ENCODE data around the gene NAPG.

DNA sequence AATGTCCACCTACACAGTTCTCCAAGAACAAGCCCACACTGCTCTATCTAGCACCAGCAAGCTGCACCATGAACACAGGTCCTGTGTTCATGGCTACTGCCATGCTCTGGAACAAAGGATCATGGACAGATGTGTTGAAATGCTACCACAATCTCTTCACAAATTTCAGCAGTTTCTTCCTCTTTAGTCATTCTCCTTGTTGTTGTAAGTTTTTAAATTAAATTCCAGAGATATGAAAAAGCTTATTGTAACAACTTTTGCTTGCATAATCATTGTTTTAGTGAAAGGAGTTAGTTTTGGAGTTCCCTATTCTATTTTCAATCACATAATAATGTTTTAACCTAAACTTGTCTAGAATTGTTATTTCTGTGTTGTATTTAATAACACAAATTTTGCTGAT is 17.2 kb upstream of the NAPG start:
- TF ChIP-seq, protein P1, sequence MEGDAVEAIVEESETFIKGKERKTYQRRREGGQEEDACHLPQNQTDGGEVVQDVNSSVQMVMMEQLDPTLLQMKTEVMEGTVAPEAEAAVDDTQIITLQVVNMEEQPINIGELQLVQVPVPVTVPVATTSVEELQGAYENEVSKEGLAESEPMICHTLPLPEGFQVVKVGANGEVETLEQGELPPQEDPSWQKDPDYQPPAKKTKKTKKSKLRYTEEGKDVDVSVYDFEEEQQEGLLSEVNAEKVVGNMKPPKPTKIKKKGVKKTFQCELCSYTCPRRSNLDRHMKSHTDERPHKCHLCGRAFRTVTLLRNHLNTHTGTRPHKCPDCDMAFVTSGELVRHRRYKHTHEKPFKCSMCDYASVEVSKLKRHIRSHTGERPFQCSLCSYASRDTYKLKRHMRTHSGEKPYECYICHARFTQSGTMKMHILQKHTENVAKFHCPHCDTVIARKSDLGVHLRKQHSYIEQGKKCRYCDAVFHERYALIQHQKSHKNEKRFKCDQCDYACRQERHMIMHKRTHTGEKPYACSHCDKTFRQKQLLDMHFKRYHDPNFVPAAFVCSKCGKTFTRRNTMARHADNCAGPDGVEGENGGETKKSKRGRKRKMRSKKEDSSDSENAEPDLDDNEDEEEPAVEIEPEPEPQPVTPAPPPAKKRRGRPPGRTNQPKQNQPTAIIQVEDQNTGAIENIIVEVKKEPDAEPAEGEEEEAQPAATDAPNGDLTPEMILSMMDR (conservative IDR thresholded peaks at IDR 0.05 in 1 of 2, IDR thresholded peaks at IDR 0.05 in 1 of 2; ENCODE audit: extremely low read depth in 1 of 2, insufficient read depth in 1 of 2, low read depth in 1 of 2, low read length in 2 of 2), result no peak
- TF ChIP-seq EZH2 (IDR thresholded peaks at IDR 0.05; ENCODE audit: borderline replicate concordance, low read length), result no peak
